Pons (tissue), 1 donor: Measurements from ENCODE around the gene KIF15.
"Not testable (repeated sequence)": the region's sequence is repeated elsewhere in the genome, so short reads cannot be mapped to it uniquely, and the experiment has no call there.

Experiments used
- DNase-seq: peaks from one replicate; pipeline ENCODE4 v3.0.0-alpha.2; 2016; ENCODE audit warnings: low spot score

Gene KIF15

GRCh38 chr3:44761424-44762169 is at the start of gene KIF15, which contains the start of gene KIAA1143:
Gene KIF15, plus strand, starts transcription at chr3:44761794. Its CDS starts 72 bp downstream, at chr3:44761866.
Gene KIAA1143, minus strand, starts transcription at chr3:44761619. Its CDS starts 17 bp downstream, at chr3:44761602.
- peak; percentile 93 for DNase-seq

- peak; percentile 83 for DNase-seq
These were observed 49.0 kb upstream of the KIF15 start, which contains the start of gene ZNF502 for GRCh38 chr3:44712455-44713075. Gene ZNF502, plus strand, starts transcription at chr3:44712660. Its CDS starts 7,602 bp downstream, at chr3:44720262.

- DNase-seq = no peak
These were observed 40.1 kb upstream of the KIF15 start for GRCh38 chr3:44721231-44722102.

GRCh38 chr3:44722103-44722401 is 39.5 kb upstream of the KIF15 start:
- no peak for DNase-seq

- DNase-seq = peak; percentile 73
These were observed 32.1 kb upstream of the KIF15 start, which contains the start of gene ZNF501 for GRCh38 chr3:44729384-44729910. Gene ZNF501, plus strand, starts transcription at chr3:44729635. Its CDS starts 4,787 bp downstream, at chr3:44734422.

GRCh38 chr3:44734646-44735168 is 26.9 kb upstream of the KIF15 start:
- DNase-seq = no peak

- peak; percentile 1 for DNase-seq
These were observed 532 bp upstream of the KIF15 start for GRCh38 chr3:44761101-44761423.

- DNase-seq = peak; percentile 2
These were observed 630 bp downstream of the KIF15 start for GRCh38 chr3:44762170-44762677.

- DNase-seq = no peak
These were observed 1.1 kb downstream of the KIF15 start for GRCh38 chr3:44762690-44763089.

GRCh38 chr3:44764248-44764647 is 2.7 kb downstream of the KIF15 start:
- no peak for DNase-seq

- no peak for DNase-seq
These were observed 10.0 kb downstream of the KIF15 start for GRCh38 chr3:44771424-44772098.

GRCh38 chr3:44772099-44772442 is 10.5 kb downstream of the KIF15 start:
- no peak for DNase-seq

GRCh38 chr3:44782891-44783290 is 21.3 kb downstream of the KIF15 start:
- DNase-seq = no peak

- no peak for DNase-seq
These were observed 33.6 kb downstream of the KIF15 start for GRCh38 chr3:44795197-44795596.

- DNase-seq = no peak
These were observed 40.4 kb downstream of the KIF15 start for GRCh38 chr3:44802011-44802410.

GRCh38 chr3:44803298-44803697 is 41.7 kb downstream of the KIF15 start:
- DNase-seq = no peak

GRCh38 chr3:44805960-44806359 is 44.4 kb downstream of the KIF15 start:
- DNase-seq = no peak

- DNase-seq = no peak
These were observed 53.2 kb downstream of the KIF15 start for GRCh38 chr3:44814751-44815150.

GRCh38 chr3:44816334-44816733 is 54.7 kb downstream of the KIF15 start:
- not testable (repeated sequence) for DNase-seq

GRCh38 chr3:44821206-44821605 is 59.6 kb downstream of the KIF15 start:
- not testable (repeated sequence) for DNase-seq

- no peak for DNase-seq
These were observed 63.8 kb downstream of the KIF15 start for GRCh38 chr3:44825264-44825925.
